WTC11 (cell line): ENCODE data around the gene UBXN2A.

Source experiments
- CREB1 ChIP-seq: sonication (generic); formaldehyde crosslinking; IDR thresholded peaks from 2 replicates; pipeline ENCODE4 v1.8.0; 2023; ENCODE audit warnings: mild to moderate bottlenecking, missing genetic modification reagents
- KAT7 ChIP-seq: sonication (generic); formaldehyde crosslinking; IDR thresholded peaks from 2 replicates; pipeline ENCODE4 v1.8.1; 2023; ENCODE audit warnings: missing genetic modification reagents, mild to moderate bottlenecking, borderline replicate concordance
- TEAD1 ChIP-seq: sonication (generic); formaldehyde crosslinking; IDR thresholded peaks from 2 replicates; pipeline ENCODE4 v1.8.0; 2022; ENCODE audit warnings: mild to moderate bottlenecking, missing genetic modification reagents
- ZNF416 ChIP-seq: fragments of 250-450 bp; sonication (Bioruptor Pico); IDR thresholded peaks from 2 replicates; pipeline ENCODE4 v1.9.0; 2021; ENCODE audit warnings: mild to moderate bottlenecking, inconsistent platforms
- TF ChIP-seq, protein P1 (sequence below): fragments of 200-600 bp; IDR thresholded peaks from 2 replicates; pipeline ENCODE4 v1.8.0; 2022; ENCODE audit warnings: antibody characterized with exemption
- TF ChIP-seq, protein P2 (sequence below): sonication (generic); formaldehyde crosslinking; IDR thresholded peaks from 2 replicates; pipeline ENCODE4 v1.8.0; 2023; ENCODE audit warnings: missing genetic modification reagents, mild to moderate bottlenecking, borderline replicate concordance

DNA sequence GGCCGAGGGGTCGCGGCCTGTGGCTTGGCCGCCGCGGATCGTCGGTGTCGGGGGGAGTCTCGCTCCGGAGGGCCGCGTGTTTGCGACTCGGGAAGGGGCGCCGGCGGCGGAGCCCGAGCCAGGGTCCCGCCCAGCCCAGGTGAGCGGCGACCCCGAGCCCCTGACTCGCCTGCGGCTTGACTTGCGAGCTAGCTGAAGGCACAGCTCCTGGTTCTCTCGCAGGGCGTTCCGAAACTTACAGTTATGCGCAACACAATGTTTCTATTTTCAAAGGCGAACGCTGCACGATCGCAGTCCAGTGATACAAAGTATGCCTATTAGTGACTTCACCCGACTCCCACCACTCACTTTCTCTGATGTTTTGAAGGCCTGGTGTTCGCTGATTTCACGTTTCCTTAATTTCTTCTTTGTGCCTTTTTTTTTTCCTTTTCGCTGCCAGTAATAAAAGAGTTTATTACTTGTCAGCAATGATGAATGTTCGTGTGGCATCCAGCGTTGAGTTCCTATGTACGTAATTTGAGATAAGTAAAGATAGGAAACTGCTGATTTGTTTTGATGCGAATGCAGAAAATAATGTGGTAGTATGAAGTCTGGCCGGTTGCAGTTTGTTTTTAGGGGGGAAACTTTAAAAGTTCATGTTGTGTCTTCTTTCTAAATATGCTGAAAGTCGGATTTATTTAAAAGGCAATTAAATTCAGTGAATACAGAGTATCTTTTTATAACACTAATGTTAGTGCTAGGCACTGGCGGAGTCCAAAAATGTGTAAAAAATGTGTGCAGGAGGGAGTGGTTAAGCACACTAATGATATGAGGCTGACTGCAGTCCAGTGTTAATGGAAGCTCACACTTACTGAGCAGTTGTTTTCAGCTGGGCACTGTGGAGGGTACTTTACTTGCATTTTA lies 706 bp downstream of the UBXN2A start:
- no peak; the same call in 1 of the 2 replicates for TF ChIP-seq KAT7 (CRISPR knock-in tag)
- TF ChIP-seq, protein P1, sequence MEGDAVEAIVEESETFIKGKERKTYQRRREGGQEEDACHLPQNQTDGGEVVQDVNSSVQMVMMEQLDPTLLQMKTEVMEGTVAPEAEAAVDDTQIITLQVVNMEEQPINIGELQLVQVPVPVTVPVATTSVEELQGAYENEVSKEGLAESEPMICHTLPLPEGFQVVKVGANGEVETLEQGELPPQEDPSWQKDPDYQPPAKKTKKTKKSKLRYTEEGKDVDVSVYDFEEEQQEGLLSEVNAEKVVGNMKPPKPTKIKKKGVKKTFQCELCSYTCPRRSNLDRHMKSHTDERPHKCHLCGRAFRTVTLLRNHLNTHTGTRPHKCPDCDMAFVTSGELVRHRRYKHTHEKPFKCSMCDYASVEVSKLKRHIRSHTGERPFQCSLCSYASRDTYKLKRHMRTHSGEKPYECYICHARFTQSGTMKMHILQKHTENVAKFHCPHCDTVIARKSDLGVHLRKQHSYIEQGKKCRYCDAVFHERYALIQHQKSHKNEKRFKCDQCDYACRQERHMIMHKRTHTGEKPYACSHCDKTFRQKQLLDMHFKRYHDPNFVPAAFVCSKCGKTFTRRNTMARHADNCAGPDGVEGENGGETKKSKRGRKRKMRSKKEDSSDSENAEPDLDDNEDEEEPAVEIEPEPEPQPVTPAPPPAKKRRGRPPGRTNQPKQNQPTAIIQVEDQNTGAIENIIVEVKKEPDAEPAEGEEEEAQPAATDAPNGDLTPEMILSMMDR = no peak
- no peak for TF ChIP-seq TEAD1
- TF ChIP-seq CREB1 (CRISPR knock-in tag) = no peak
- no peak for TF ChIP-seq ZNF416 (CRISPR knock-in tag)
- TF ChIP-seq, protein P2, sequence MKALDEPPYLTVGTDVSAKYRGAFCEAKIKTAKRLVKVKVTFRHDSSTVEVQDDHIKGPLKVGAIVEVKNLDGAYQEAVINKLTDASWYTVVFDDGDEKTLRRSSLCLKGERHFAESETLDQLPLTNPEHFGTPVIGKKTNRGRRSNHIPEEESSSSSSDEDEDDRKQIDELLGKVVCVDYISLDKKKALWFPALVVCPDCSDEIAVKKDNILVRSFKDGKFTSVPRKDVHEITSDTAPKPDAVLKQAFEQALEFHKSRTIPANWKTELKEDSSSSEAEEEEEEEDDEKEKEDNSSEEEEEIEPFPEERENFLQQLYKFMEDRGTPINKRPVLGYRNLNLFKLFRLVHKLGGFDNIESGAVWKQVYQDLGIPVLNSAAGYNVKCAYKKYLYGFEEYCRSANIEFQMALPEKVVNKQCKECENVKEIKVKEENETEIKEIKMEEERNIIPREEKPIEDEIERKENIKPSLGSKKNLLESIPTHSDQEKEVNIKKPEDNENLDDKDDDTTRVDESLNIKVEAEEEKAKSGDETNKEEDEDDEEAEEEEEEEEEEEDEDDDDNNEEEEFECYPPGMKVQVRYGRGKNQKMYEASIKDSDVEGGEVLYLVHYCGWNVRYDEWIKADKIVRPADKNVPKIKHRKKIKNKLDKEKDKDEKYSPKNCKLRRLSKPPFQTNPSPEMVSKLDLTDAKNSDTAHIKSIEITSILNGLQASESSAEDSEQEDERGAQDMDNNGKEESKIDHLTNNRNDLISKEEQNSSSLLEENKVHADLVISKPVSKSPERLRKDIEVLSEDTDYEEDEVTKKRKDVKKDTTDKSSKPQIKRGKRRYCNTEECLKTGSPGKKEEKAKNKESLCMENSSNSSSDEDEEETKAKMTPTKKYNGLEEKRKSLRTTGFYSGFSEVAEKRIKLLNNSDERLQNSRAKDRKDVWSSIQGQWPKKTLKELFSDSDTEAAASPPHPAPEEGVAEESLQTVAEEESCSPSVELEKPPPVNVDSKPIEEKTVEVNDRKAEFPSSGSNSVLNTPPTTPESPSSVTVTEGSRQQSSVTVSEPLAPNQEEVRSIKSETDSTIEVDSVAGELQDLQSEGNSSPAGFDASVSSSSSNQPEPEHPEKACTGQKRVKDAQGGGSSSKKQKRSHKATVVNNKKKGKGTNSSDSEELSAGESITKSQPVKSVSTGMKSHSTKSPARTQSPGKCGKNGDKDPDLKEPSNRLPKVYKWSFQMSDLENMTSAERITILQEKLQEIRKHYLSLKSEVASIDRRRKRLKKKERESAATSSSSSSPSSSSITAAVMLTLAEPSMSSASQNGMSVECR (CRISPR knock-in tag) = no peak
